H9 (cell line): ENCODE results near the gene ERC2. TPM values are rescaled to one million over a fixed set of nuclear protein-coding genes. Genes with fewer than 3 reads are reported as not detected.

Experiments used
- DNase-seq: peaks from one replicate; pipeline ENCODE4 v3.0.0-alpha.2; 2017
- H2AFZ ChIP-seq: one replicate; pipeline ENCODE4 v1.6.1; 2013; ENCODE audit warnings: mild to moderate bottlenecking, low read length, control low read depth, moderate library complexity
- H2AK5ac ChIP-seq: 2 replicates; pipeline ENCODE4 v1.6.1; 2013; ENCODE audit warnings: low read length, control low read depth, mixed read lengths; ENCODE audit not compliant: insufficient read length
- H2BK120ac ChIP-seq: one replicate; pipeline ENCODE4 v1.6.1; 2013; ENCODE audit warnings: low read depth, mild to moderate bottlenecking, low read length, control low read depth, inconsistent platforms; ENCODE audit not compliant: poor library complexity, severe bottlenecking
- H2BK12ac ChIP-seq: 2 replicates; pipeline ENCODE4 v1.6.1; 2013; ENCODE audit warnings: low read length, control low read depth, mixed read lengths, low read depth; ENCODE audit not compliant: insufficient read length
- H2BK15ac ChIP-seq: 2 replicates; pipeline ENCODE4 v1.6.1; 2013; ENCODE audit warnings: low read depth, low read length, control low read depth
- H2BK20ac ChIP-seq: one replicate; pipeline ENCODE4 v1.6.1; 2013; ENCODE audit warnings: low read depth, mild to moderate bottlenecking, low read length, control low read depth, inconsistent platforms; ENCODE audit not compliant: poor library complexity, severe bottlenecking
- H2BK5ac ChIP-seq: 2 replicates; pipeline ENCODE4 v1.6.1; 2013; ENCODE audit warnings: low read length, control low read depth, mixed read lengths; ENCODE audit not compliant: insufficient read length
- H3K14ac ChIP-seq: 2 replicates; pipeline ENCODE4 v1.6.1; 2013; ENCODE audit warnings: low read length, control low read depth; ENCODE audit not compliant: insufficient read depth
- H3K18ac ChIP-seq: 2 replicates; pipeline ENCODE4 v1.6.1; 2013; ENCODE audit warnings: low read depth, mild to moderate bottlenecking, mixed read lengths, low read length, control low read depth; ENCODE audit not compliant: insufficient read length
- H3K23ac ChIP-seq: 2 replicates; pipeline ENCODE4 v1.6.1; 2013; ENCODE audit warnings: low read length, control low read depth, mixed read lengths, low read depth; ENCODE audit not compliant: insufficient read length
- H3K23me2 ChIP-seq: 2 replicates; pipeline ENCODE4 v1.6.1; 2013; ENCODE audit warnings: low read depth, mild to moderate bottlenecking, mixed read lengths, low read length, control low read depth; ENCODE audit not compliant: insufficient read length, poor library complexity, severe bottlenecking
- H3K27ac ChIP-seq: 2 replicates; pipeline ENCODE4 v1.5.1; 2013; ENCODE audit warnings: low read length, control low read depth, mixed read lengths, low read depth; ENCODE audit not compliant: insufficient read length
- H3K27me3 ChIP-seq: 2 replicates; pipeline ENCODE4 v1.6.1; 2013; ENCODE audit warnings: low read length, control low read depth, inconsistent platforms; ENCODE audit not compliant: insufficient read depth
- H3K4ac ChIP-seq: 2 replicates; pipeline ENCODE4 v1.6.1; 2013; ENCODE audit warnings: low read depth, mild to moderate bottlenecking, control low read depth, inconsistent platforms, low read length, moderate library complexity
- H3K4me1 ChIP-seq: 2 replicates; pipeline ENCODE4 v1.6.1; 2013; ENCODE audit warnings: low read length, control low read depth, inconsistent platforms; ENCODE audit not compliant: insufficient read depth
- H3K4me2 ChIP-seq: 2 replicates; pipeline ENCODE4 v1.6.1; 2013; ENCODE audit warnings: low read length, control low read depth, mixed read lengths; ENCODE audit not compliant: insufficient read length, insufficient read depth
- H3K56ac ChIP-seq: 2 replicates; pipeline ENCODE4 v1.6.1; 2013; ENCODE audit warnings: low read depth, mild to moderate bottlenecking, mixed read lengths, low read length, control low read depth; ENCODE audit not compliant: insufficient read length
- H3K79me1 ChIP-seq: 2 replicates; pipeline ENCODE4 v1.6.1; 2013; ENCODE audit warnings: low read depth, mild to moderate bottlenecking, moderate library complexity, low read length, control low read depth, inconsistent platforms; ENCODE audit not compliant: insufficient read depth, poor library complexity, severe bottlenecking
- H3K79me2 ChIP-seq: 2 replicates; pipeline ENCODE4 v1.6.1; 2013; ENCODE audit warnings: low read length, control low read depth, inconsistent platforms; ENCODE audit not compliant: insufficient read depth
- H3K9ac ChIP-seq: 2 replicates; pipeline ENCODE4 v1.6.1; 2013; ENCODE audit warnings: low read length, control low read depth, mixed read lengths; ENCODE audit not compliant: insufficient read length; ENCODE audit errors: extremely low read depth
- H3K9me3 ChIP-seq: one replicate; pipeline ENCODE4 v1.6.1; 2013; ENCODE audit warnings: low read depth, low read length, inconsistent platforms; ENCODE audit not compliant: control insufficient read depth
- H3T11ph ChIP-seq: one replicate; pipeline ENCODE4 v1.6.1; 2013; ENCODE audit warnings: mild to moderate bottlenecking, low read length, control low read depth, inconsistent platforms
- H4K20me1 ChIP-seq: one replicate; pipeline ENCODE4 v1.6.1; 2013; ENCODE audit not compliant: control insufficient read depth, insufficient read length, insufficient read depth
- H4K5ac ChIP-seq: 2 replicates; pipeline ENCODE4 v1.6.1; 2013; ENCODE audit warnings: low read depth, mild to moderate bottlenecking, mixed read lengths, low read length, control low read depth; ENCODE audit not compliant: insufficient read length
- H4K8ac ChIP-seq: replicated peaks from 2 replicates; pipeline ENCODE4 v1.6.1; 2013; ENCODE audit warnings: low read length, control low read depth, mixed read lengths, low read depth; ENCODE audit not compliant: insufficient read length
- H4K91ac ChIP-seq: 2 replicates; pipeline ENCODE4 v1.6.1; 2013; ENCODE audit warnings: low read depth, mild to moderate bottlenecking, moderate library complexity, mixed read lengths, low read length, control low read depth; ENCODE audit not compliant: insufficient read length
- H3K27ac Mint-ChIP-seq, 3 experiments: 2 replicates in 2 of 3; 3 replicates in 1 of 3; pipeline ENCODE4 v1.8.0; 2020 to 2021; ENCODE audit warnings: mixed read lengths in 3 of 3, mild to moderate bottlenecking in 1 of 3, moderate library complexity in 1 of 3
- H3K27me3 Mint-ChIP-seq: 2 replicates; pipeline ENCODE4 v1.8.0; 2021; ENCODE audit warnings: low read depth, mild to moderate bottlenecking, moderate library complexity, mixed read lengths
- H3K36me3 Mint-ChIP-seq, 3 experiments: 2 replicates in 2 of 3; 3 replicates in 1 of 3; pipeline ENCODE4 v1.8.0; 2020 to 2021; ENCODE audit warnings: low read depth in 3 of 3, mixed read lengths in 3 of 3; ENCODE audit not compliant: insufficient read depth in 1 of 3
- H3K4me1 Mint-ChIP-seq, 2 experiments: 2 replicates each; pipeline ENCODE4 v1.8.0; 2020; ENCODE audit warnings: mixed read lengths in 2 of 2
- H3K4me3 Mint-ChIP-seq, 2 experiments: 2 replicates in 1 of 2; 3 replicates in 1 of 2; pipeline ENCODE4 v1.8.0; 2020 to 2021; ENCODE audit warnings: mild to moderate bottlenecking in 2 of 2, mixed read lengths in 2 of 2, moderate library complexity in 1 of 2
- H3K9me3 Mint-ChIP-seq, 2 experiments: 2 replicates in 1 of 2; 3 replicates in 1 of 2; pipeline ENCODE4 v1.8.0; 2020; ENCODE audit warnings: mild to moderate bottlenecking in 2 of 2, mixed read lengths in 2 of 2, moderate library complexity in 1 of 2
- CTCF ChIP-seq: fragments of 200-600 bp; sonication (generic); conservative IDR thresholded peaks from 3 replicates; pipeline ENCODE4 v1.8.0; 2021; ENCODE audit warnings: antibody characterized with exemption, mild to moderate bottlenecking
- WGBS: extraction: QIAGEN DNeasy Blood & Tissue Kit; methylation state at CpG from one replicate; pipeline ENCODE4 v1.1.7; 2013; ENCODE audit warnings: missing lambda C conversion rate, low lambda C conversion rate, mixed read lengths; ENCODE audit not compliant: insufficient read length; ENCODE audit errors: extremely low coverage; 5-methylcytosine and 5-hydroxymethylcytosine counted together
- total RNA-seq: library from RNA; stranded (reverse); gene quantifications from 2 replicates; pipeline ENCODE4 v1.2.1, GENCODE V29; 2021

The ERC2 gene
- total RNA-seq, 1 experiment from 2014 or later = 15.4 TPM

GRCh38 chr3:55471084-55471483 is 997.2 kb downstream of the ERC2 start:
- Histone ChIP-seq H2BK12ac (no peak overlapping the region), H3K23me2 (no peaks in the 10 kb centered on the region), H4K8ac (no peak overlapping the region), H3K79me2 (no peaks in the 10 kb centered on the region), H3T11ph (no peak overlapping the region), H3K4me1 (peaks cover 2% of the 10 kb centered on the region; the same call in 1 of the 2 replicates), H3K27me3 (peaks cover 13% of the 10 kb centered on the region), H2BK5ac (no peak overlapping the region), H3K4me2 (no peak overlapping the region), H3K23ac (no peak overlapping the region), H2BK20ac (no peak overlapping the region), H2AK5ac (no peak overlapping the region), H3K79me1 (no peaks in the 10 kb centered on the region), H3K56ac (no peak overlapping the region), H3K4ac (no peak overlapping the region), H2BK15ac (no peak overlapping the region), H4K91ac (no peak overlapping the region), H3K18ac (no peak overlapping the region), H3K27ac (no peak overlapping the region), H4K5ac (no peak overlapping the region), H2BK120ac (no peak overlapping the region), H3K14ac (no peak overlapping the region), H4K20me1 (no peaks in the 10 kb centered on the region), H2AFZ (no peak overlapping the region), H3K9me3 (no peaks in the 10 kb centered on the region), H3K9ac (no peak overlapping the region)
- WGBS = no CpG with 5 or more reads among the region's 4 CpGs
- no peak for TF ChIP-seq CTCF
- peaks cover 7 to 11% of the 10 kb centered on the region in 2 experiments; a peak in 3 of 4 replicates for H3K4me1 Mint-ChIP-seq
- H3K36me3 Mint-ChIP-seq = no peaks in the 10 kb centered on the region
- H3K27ac Mint-ChIP-seq = no peak overlapping the region
- H3K9me3 Mint-ChIP-seq = no peaks in the 10 kb centered on the region
- peaks cover 40% of the 10 kb centered on the region for H3K27me3 Mint-ChIP-seq
- no peak overlapping the region for H3K4me3 Mint-ChIP-seq
- no peak for DNase-seq
